Naive B cell (primary cell): Measurements from ENCODE around the gene S100A4. TPM values are rescaled to one million over a fixed set of nuclear protein-coding genes. Genes with fewer than 3 reads are reported as not detected.
A peak's percentile ranks its signal among the peaks of the same experiment; 100 is the strongest.
"Not testable (repeated sequence)": the region's sequence is repeated elsewhere in the genome, so short reads cannot be mapped to it uniquely, and the experiment has no call there.

Source experiments
- ATAC-seq, 2 donors: fragments of 150-1000 bp; cut with Tn5 transposase; 2 replicates each; pipeline ENCODE4 v1.10.0; 2021; ENCODE audit warnings: low read depth in 2 of 2, mild to moderate bottlenecking in 2 of 2, moderate library complexity in 2 of 2
- DNase-seq: peaks from one replicate; pipeline ENCODE4 v3.0.0; 2022
- H3K27ac Mint-ChIP-seq, 6 donors: one replicate each; pipeline ENCODE4 v1.8.0; 2020 to 2022; ENCODE audit warnings: mild to moderate bottlenecking in 6 of 6, mixed read lengths in 6 of 6, moderate library complexity in 5 of 6, inconsistent platforms in 2 of 6
- H3K27me3 Mint-ChIP-seq, 3 donors: one replicate each; pipeline ENCODE4 v1.8.0; 2021 to 2022; ENCODE audit warnings: mixed read lengths in 3 of 3, mild to moderate bottlenecking in 1 of 3
- H3K36me3 Mint-ChIP-seq, 2 donors: one replicate each; pipeline ENCODE4 v1.8.0; 2020 to 2022; ENCODE audit warnings: mixed read lengths in 2 of 2, inconsistent platforms in 1 of 2, mild to moderate bottlenecking in 1 of 2
- H3K4me1 Mint-ChIP-seq, 3 donors: one replicate each; pipeline ENCODE4 v1.8.0; 2020 to 2022; ENCODE audit warnings: mixed read lengths in 3 of 3, inconsistent platforms in 1 of 3, mild to moderate bottlenecking in 1 of 3, moderate library complexity in 1 of 3
- H3K4me3 Mint-ChIP-seq, 8 donors: one replicate each; pipeline ENCODE4 v1.8.0; 2020 to 2022; ENCODE audit warnings: mild to moderate bottlenecking in 8 of 8, mixed read lengths in 8 of 8, moderate library complexity in 8 of 8, inconsistent platforms in 2 of 8
- H3K9me3 Mint-ChIP-seq, 7 donors: one replicate each; pipeline ENCODE4 v1.8.0; 2020 to 2022; ENCODE audit warnings: mixed read lengths in 7 of 7, mild to moderate bottlenecking in 5 of 7, inconsistent platforms in 2 of 7, moderate library complexity in 1 of 7
- polyA plus RNA-seq, 6 donors: library from polyadenylated mRNA; unstranded; fragments of 300-500 nt; fragmentation: Illumina TruSeq; gene quantifications; one replicate each; pipeline ENCODE4 v1.2.3, GENCODE V29; 2021; ENCODE audit warnings: low read depth in 6 of 6

The S100A4 gene
- polyA plus RNA-seq, 6 donors from 2014 or later: 50.2 to 167 (median 93.2) TPM

GRCh38 chr1:153577138-153577537 is 31.5 kb upstream of the S100A4 start:
- no peak for DNase-seq
- peaks cover 0 to 26% (median 7%) of the 10 kb centered on the region in 3 donors for H3K27me3 Mint-ChIP-seq
- peak overlapping the region in 3 of 6 donors; percentile 0 to 85 (median 32) for H3K27ac Mint-ChIP-seq
- no peaks in the 10 kb centered on the region for H3K9me3 Mint-ChIP-seq
- ATAC-seq: no peak
- H3K4me1 Mint-ChIP-seq: peaks cover 11 to 18% (median 14%) of the 10 kb centered on the region in 3 donors
- H3K4me3 Mint-ChIP-seq: no peak overlapping the region
- no peaks in the 10 kb centered on the region for H3K36me3 Mint-ChIP-seq

GRCh38 chr1:153575497-153575896 is 29.9 kb upstream of the S100A4 start:
- H3K27ac Mint-ChIP-seq, H3K36me3 Mint-ChIP-seq, ATAC-seq: not testable (repeated sequence)

DNA sequence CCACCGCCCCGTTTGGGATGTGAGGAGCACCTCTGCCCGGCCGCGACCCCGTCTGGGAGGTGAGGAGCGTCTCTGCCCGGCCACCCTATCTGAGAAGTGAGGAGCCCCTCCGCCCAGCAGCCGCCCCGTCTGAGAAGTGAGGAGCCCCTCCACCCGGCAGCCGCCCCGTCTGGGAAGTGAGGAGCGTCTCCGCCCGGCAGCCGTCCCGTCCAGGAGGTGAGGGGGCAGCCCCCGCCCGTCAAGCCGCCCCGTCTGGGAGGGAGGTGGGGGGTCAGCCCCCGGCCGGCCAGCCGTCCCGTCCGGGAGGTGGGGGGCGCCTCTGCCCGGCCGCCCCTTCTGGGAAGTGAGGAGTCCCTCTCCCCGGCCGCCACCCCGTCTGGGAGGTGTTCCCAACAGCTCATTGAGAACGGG is 29.5 kb upstream of the S100A4 start:
- not testable (repeated sequence) for ATAC-seq, DNase-seq, H3K9me3 Mint-ChIP-seq, H3K4me3 Mint-ChIP-seq, H3K36me3 Mint-ChIP-seq, H3K27ac Mint-ChIP-seq
- H3K27me3 Mint-ChIP-seq: peaks cover 0 to 44% (median 22%) of the 10 kb centered on the region in 3 donors
- H3K4me1 Mint-ChIP-seq: peaks cover 11 to 18% (median 14%) of the 10 kb centered on the region in 3 donors

More at GRCh38 chr1:153575497-153575896, 29.9 kb upstream of the S100A4 start:
- not testable (repeated sequence) for DNase-seq, H3K4me3 Mint-ChIP-seq, H3K9me3 Mint-ChIP-seq
- Mint-ChIP-seq H3K27me3 (peaks cover 0 to 40% (median 20%) of the 10 kb centered on the region in 3 donors), H3K4me1 (peaks cover 11 to 18% (median 14%) of the 10 kb centered on the region in 3 donors)

DNA sequence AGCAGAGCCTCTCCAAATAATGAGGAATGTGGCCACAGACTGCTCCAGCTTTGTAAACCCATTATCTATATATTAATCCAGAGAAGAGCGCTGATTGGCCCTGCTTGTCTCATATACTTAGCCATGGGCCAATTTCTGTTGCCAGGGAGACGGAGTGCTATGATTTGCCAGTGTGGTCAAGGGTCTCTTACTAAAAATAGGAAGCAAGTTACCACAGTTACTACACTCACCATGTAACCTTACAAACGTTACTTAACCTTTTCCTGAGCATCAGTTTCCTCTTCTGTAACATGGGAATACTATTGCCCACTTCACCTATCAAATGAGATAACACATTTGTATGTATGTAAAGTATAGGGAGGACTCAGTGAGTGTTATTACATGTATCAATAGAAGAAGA is 27.7 kb upstream of the S100A4 start:
- ATAC-seq (no peak), DNase-seq (no peak)
- Mint-ChIP-seq H3K4me3 (no peak overlapping the region), H3K36me3 (no peaks in the 10 kb centered on the region), H3K9me3 (no peaks in the 10 kb centered on the region), H3K27me3 (peaks cover 0 to 42% (median 22%) of the 10 kb centered on the region in 3 donors), H3K4me1 (peaks cover 16 to 23% (median 18%) of the 10 kb centered on the region in 3 donors), H3K27ac (peak overlapping the region in 1 of 6 donors; percentile 57)

GRCh38 chr1:153572569-153573015 is 27.0 kb upstream of the S100A4 start:
- Mint-ChIP-seq H3K27ac (peak overlapping the region in 1 of 6 donors; percentile 42), H3K36me3 (no peaks in the 10 kb centered on the region), H3K4me3 (no peak overlapping the region)

GRCh38 chr1:153571706-153572105 is 26.1 kb upstream of the S100A4 start:
- Mint-ChIP-seq H3K27me3 (peaks cover 0 to 27% (median 22%) of the 10 kb centered on the region in 3 donors), H3K4me3 (no peak overlapping the region), H3K27ac (peak overlapping the region in 2 of 6 donors; percentile 8 to 75), H3K36me3 (no peaks in the 10 kb centered on the region), H3K9me3 (no peaks in the 10 kb centered on the region), H3K4me1 (peaks cover 16 to 24% (median 19%) of the 10 kb centered on the region in 3 donors)
- DNase-seq: no peak
- no peak for ATAC-seq

More at GRCh38 chr1:153572569-153573015, 27.0 kb upstream of the S100A4 start:
- peak; percentile 95 to 97 for ATAC-seq
- peaks cover 0 to 35% (median 22%) of the 10 kb centered on the region in 3 donors for H3K27me3 Mint-ChIP-seq
- peaks cover 19 to 22% (median 22%) of the 10 kb centered on the region in 3 donors for H3K4me1 Mint-ChIP-seq
- peak; percentile 57 for DNase-seq
- H3K9me3 Mint-ChIP-seq: no peaks in the 10 kb centered on the region

- H3K27ac Mint-ChIP-seq: peak overlapping the region in 3 of 6 donors; percentile 18 to 67 (median 37)
- H3K9me3 Mint-ChIP-seq: no peaks in the 10 kb centered on the region
- H3K4me1 Mint-ChIP-seq: peaks cover 24 to 32% (median 26%) of the 10 kb centered on the region in 3 donors
- no peak for DNase-seq
- ATAC-seq: no peak
- H3K36me3 Mint-ChIP-seq: no peaks in the 10 kb centered on the region
- peaks cover 0 to 27% (median 22%) of the 10 kb centered on the region in 3 donors for H3K27me3 Mint-ChIP-seq
- no peak overlapping the region for H3K4me3 Mint-ChIP-seq
Observed at GRCh38 chr1:153570874-153571273, 25.3 kb upstream of the S100A4 start.

DNA sequence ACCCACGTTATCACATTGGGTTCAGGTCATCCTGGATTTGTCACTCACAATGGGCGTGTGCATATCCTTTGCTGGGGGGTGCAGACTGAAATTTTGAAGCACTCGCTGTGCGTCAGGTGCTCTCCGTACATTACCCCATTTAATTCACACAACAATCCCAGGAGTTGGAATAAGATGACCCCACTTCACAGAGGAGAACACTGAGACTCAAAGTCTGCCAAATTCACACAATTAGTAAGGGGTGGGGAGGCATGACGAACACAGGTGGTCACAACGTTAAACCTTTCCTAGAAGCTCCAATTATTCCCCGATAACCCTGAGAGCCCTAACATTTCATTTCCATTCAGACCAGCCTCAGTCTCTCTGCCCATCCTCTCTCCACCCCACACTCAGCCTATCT is 23.9 kb upstream of the S100A4 start:
- Mint-ChIP-seq H3K36me3 (no peaks in the 10 kb centered on the region), H3K4me1 (peaks cover 30 to 35% (median 32%) of the 10 kb centered on the region in 3 donors), H3K27ac (no peak overlapping the region), H3K27me3 (peaks cover 0 to 27% (median 22%) of the 10 kb centered on the region in 3 donors), H3K4me3 (no peak overlapping the region), H3K9me3 (no peaks in the 10 kb centered on the region)
- ATAC-seq (no peak), DNase-seq (no peak)

- no peaks in the 10 kb centered on the region for H3K9me3 Mint-ChIP-seq
- peak overlapping the region in 3 of 8 donors; percentile 3 to 35 (median 20) for H3K4me3 Mint-ChIP-seq
- H3K4me1 Mint-ChIP-seq: peaks cover 30 to 35% (median 32%) of the 10 kb centered on the region in 3 donors
- DNase-seq (peak; percentile 68), ATAC-seq (peak in 1 of 2 donors; percentile 44)
- H3K27ac Mint-ChIP-seq: peak overlapping the region in 4 of 6 donors; percentile 0 to 77 (median 16)
- no peaks in the 10 kb centered on the region for H3K36me3 Mint-ChIP-seq
- H3K27me3 Mint-ChIP-seq: peaks cover 0 to 27% (median 22%) of the 10 kb centered on the region in 3 donors
Observed at GRCh38 chr1:153568367-153569099, 22.9 kb upstream of the S100A4 start.

GRCh38 chr1:153567621-153568366 is 22.2 kb upstream of the S100A4 start:
- H3K36me3 Mint-ChIP-seq: no peaks in the 10 kb centered on the region
- ATAC-seq (no peak), DNase-seq (no peak)
- H3K9me3 Mint-ChIP-seq: no peaks in the 10 kb centered on the region
- peak overlapping the region in 1 of 8 donors; percentile 51 for H3K4me3 Mint-ChIP-seq
- peaks cover 25 to 30% (median 29%) of the 10 kb centered on the region in 3 donors for H3K4me1 Mint-ChIP-seq
- H3K27ac Mint-ChIP-seq: peak overlapping the region in 2 of 6 donors; percentile 49 to 61
- H3K27me3 Mint-ChIP-seq: peaks cover 0 to 27% (median 22%) of the 10 kb centered on the region in 3 donors

DNA sequence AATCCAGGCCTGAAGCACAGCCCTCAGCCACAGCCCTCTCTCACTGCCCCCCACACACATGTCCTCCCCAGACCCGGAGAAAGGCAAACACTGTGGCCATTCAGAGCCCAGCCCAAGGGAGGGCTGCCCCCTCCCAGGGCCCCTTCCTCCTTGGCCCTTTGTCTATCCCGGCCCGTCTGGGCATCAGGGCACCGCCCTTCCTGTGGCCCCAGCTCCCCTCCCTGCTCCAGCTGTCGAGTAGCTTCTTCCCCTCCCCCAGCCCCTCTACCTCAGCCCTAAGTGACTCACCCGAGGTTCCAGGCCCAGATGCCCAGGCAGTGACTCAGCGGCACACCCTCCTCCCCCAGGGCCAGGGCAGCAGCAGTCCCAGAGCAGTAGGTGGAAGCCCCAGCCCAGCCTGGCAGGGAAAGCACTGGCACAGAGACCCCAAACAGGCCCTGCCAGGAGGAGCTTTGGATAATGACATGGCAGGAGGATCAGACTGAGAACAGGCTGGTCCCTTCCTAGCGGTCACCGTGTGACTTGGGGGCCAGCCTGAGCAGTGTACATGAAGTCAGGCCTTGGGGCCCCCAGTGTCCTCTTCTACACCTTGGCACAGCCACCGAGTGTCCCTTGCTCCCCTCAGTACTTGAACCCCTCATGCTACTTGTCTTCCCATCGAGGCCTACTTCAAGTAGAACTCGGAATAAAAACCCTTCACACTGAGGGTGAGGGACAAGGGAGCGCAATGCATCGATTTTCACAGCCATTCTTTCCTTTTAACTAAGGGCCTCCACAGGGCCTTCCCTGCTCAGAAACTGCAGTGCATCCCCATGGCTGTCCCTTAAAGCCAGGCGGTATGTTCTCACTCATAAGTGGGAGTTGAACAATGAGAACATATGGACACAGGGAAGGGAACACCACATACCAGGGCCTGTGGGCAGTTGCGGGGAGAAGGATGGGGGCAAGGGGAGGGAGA is 21.1 kb upstream of the S100A4 start:
- no peak for DNase-seq
- H3K4me1 Mint-ChIP-seq: peaks cover 20 to 26% (median 24%) of the 10 kb centered on the region in 3 donors
- ATAC-seq: peak; percentile 21 to 22
- H3K9me3 Mint-ChIP-seq: no peaks in the 10 kb centered on the region
- H3K27me3 Mint-ChIP-seq: peaks cover 0 to 24% (median 17%) of the 10 kb centered on the region in 3 donors
- H3K36me3 Mint-ChIP-seq: no peaks in the 10 kb centered on the region
- H3K4me3 Mint-ChIP-seq: peak overlapping the region in 2 of 8 donors; percentile 34 to 36
- H3K27ac Mint-ChIP-seq: peak overlapping the region in 3 of 6 donors; percentile 68 to 79 (median 74)
